Neuron (in vitro differentiated cells): Measurements from ENCODE around the gene GAK.

ENCODE experiments used
- H2AFZ ChIP-seq: one replicate; pipeline ENCODE4 v1.6.1; 2013; ENCODE audit warnings: low read depth, mild to moderate bottlenecking, inconsistent platforms, low read length, moderate library complexity
- H3K27me3 ChIP-seq: one replicate; pipeline ENCODE4 v1.6.1; 2013; ENCODE audit warnings: low read length; ENCODE audit not compliant: insufficient read depth
- H3K36me3 ChIP-seq: one replicate; pipeline ENCODE4 v1.6.1; 2013; ENCODE audit warnings: low read length; ENCODE audit not compliant: insufficient read depth
- H3K4me1 ChIP-seq: one replicate; pipeline ENCODE4 v1.6.1; 2013; ENCODE audit warnings: low read length; ENCODE audit not compliant: insufficient read depth
- H3K4me3 ChIP-seq: 2 replicates; pipeline ENCODE4 v1.5.1; 2013; ENCODE audit warnings: mild to moderate bottlenecking, low read length, moderate library complexity
- H3K9me3 ChIP-seq: one replicate; pipeline ENCODE4 v1.6.1; 2013; ENCODE audit warnings: low read length

The GAK gene

DNA sequence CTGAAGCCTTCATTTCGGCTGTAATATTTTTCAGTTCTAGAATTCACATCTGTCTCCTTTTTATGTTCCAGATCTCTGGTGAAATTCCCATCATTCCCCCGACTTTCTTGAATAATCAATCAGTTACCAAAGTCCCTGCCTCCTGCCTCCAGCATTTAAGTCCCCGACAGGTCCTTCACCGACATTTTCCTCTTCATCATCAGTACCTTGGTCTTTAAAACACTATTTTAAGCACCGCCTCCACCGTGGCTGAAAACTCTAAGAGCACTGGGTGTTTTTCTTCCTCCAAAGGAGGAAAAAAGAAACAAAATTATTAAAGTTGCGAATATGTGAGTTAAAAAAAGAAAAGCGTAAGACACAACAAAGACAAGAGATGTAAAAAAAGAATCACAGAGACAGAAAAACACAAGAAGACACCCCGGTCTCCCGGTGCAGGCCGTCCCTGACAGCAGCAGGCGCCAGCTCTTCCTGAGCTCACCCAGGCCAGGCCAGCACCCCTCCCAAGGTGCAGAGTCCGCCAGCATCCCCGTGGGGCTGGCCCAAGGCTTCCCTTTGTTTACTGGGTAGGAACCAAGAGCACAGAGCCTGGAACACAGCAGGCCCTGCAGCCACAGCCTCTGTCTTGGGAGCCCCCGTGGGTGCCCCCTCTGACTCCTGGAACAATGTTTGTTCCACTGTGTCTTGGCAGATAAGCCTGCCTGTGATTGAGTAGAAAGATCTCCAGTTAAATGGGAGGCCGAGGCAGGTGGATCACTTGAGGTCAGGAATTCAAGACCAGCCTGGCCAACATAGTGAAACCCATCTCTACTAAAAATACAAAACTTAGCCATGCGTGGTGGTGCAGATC, 56.9 kb downstream of the GAK start:
- Histone ChIP-seq H3K4me1 (no peaks in the 10 kb centered on the region), H3K36me3 (peaks cover 81% of the 10 kb centered on the region), H3K9me3 (no peaks in the 10 kb centered on the region), H3K4me3 (no peak overlapping the region), H3K27me3 (no peaks in the 10 kb centered on the region), H2AFZ (no peak overlapping the region)

DNA sequence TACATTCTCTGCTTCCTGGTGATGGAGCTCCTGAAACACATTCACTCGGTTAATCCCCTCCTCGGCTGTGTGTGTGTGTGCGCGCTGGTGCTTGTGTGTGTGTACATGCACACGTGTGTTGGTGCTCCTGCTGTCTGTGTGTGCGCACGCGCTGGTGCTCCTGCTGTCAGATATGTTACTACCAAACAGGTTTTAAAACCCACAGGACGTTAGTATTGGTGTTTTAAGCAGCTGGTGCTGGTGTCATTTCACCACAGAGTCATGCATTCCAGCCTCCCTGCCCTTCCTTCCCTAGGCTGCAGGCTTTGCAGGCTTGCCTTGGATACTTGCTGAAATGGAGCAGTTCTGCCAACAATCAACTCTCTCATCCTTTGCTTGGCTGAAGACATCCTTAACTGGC, 58.1 kb downstream of the GAK start:
- Histone ChIP-seq H3K4me1 (no peaks in the 10 kb centered on the region), H3K9me3 (peaks cover 4% of the 10 kb centered on the region), H3K27me3 (no peaks in the 10 kb centered on the region), H3K4me3 (no peak overlapping the region), H2AFZ (no peak overlapping the region), H3K36me3 (peaks cover 78% of the 10 kb centered on the region)

- Histone ChIP-seq H3K36me3 (peaks cover 81% of the 10 kb centered on the region), H2AFZ (no peak overlapping the region)
Observed at GRCh38 chr4:872241-872981, 59.7 kb downstream of the GAK start.

GRCh38 chr4:871484-871883, 60.6 kb downstream of the GAK start:
- H3K4me3 ChIP-seq = no peak overlapping the region
- H3K9me3 ChIP-seq = peaks cover 4% of the 10 kb centered on the region
- H3K27me3 ChIP-seq = no peaks in the 10 kb centered on the region
- H3K36me3 ChIP-seq = peaks cover 80% of the 10 kb centered on the region
- H3K4me1 ChIP-seq = no peaks in the 10 kb centered on the region
- no peak overlapping the region for H2AFZ ChIP-seq

More at GRCh38 chr4:872241-872981, 59.7 kb downstream of the GAK start:
- Histone ChIP-seq H3K27me3 (no peaks in the 10 kb centered on the region), H3K9me3 (peaks cover 4% of the 10 kb centered on the region), H3K4me1 (no peaks in the 10 kb centered on the region), H3K4me3 (no peak overlapping the region)

DNA sequence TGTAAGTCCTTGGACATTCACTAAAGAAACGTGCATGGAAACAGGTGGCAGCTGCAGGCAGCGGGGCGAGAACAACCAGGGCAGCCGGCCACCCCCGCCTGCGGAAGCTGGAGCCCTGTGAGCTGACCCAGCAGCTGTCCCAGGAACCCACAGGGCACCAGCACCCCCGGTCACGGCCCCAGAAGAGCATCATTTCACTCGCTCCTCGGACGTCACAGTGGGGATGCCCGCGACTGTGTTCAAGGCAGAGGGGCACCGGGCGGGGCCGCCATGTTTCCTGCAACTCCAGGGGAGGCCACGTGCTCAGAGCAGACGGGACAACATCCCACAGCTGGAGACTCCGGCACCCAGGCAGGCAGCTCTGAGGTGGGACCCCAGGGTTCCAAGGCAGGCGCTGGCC, 61.2 kb downstream of the GAK start:
- peaks cover 79% of the 10 kb centered on the region for H3K36me3 ChIP-seq
- peaks cover 4% of the 10 kb centered on the region for H3K9me3 ChIP-seq
- H3K4me3 ChIP-seq = no peak overlapping the region
- H3K27me3 ChIP-seq = no peaks in the 10 kb centered on the region
- H2AFZ ChIP-seq = no peak overlapping the region
- H3K4me1 ChIP-seq = no peaks in the 10 kb centered on the region

DNA sequence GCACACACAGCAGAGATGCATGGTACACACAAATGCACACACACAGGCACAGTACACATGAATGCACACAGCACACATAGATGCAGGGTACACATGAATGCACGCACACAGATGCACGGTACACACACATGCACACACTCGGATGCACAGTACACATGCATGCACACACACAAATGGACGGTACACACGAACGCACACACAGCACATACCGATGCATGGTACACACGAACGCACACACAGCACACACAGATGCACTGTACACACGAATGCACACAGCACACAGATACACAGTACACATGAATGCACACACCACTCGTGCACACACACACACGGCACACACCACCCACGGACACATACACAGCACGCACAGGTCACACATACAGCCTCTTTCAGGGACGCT, 62.3 kb downstream of the GAK start:
- H3K4me3 ChIP-seq = no peak overlapping the region
- peaks cover 81% of the 10 kb centered on the region for H3K36me3 ChIP-seq
- H2AFZ ChIP-seq = no peak overlapping the region
- peaks cover 5% of the 10 kb centered on the region for H3K9me3 ChIP-seq
- no peaks in the 10 kb centered on the region for H3K4me1 ChIP-seq
- no peaks in the 10 kb centered on the region for H3K27me3 ChIP-seq

GRCh38 chr4:868421-868820, 63.7 kb downstream of the GAK start:
- H3K9me3 ChIP-seq = peaks cover 7% of the 10 kb centered on the region
- no peaks in the 10 kb centered on the region for H3K4me1 ChIP-seq
- H3K36me3 ChIP-seq = peaks cover 80% of the 10 kb centered on the region
- H3K27me3 ChIP-seq = no peaks in the 10 kb centered on the region
- no peak overlapping the region for H2AFZ ChIP-seq
- no peak overlapping the region for H3K4me3 ChIP-seq

- H3K4me1 ChIP-seq = no peaks in the 10 kb centered on the region
- no peaks in the 10 kb centered on the region for H3K27me3 ChIP-seq
- H3K9me3 ChIP-seq = peaks cover 13% of the 10 kb centered on the region
- H2AFZ ChIP-seq = no peak overlapping the region
- H3K36me3 ChIP-seq = peaks cover 82% of the 10 kb centered on the region
- H3K4me3 ChIP-seq = no peak overlapping the region
Observed at GRCh38 chr4:867526-868250, 64.4 kb downstream of the GAK start.

GRCh38 chr4:866761-867390, 65.2 kb downstream of the GAK start:
- H2AFZ ChIP-seq = no peak overlapping the region
- no peaks in the 10 kb centered on the region for H3K4me1 ChIP-seq
- peaks cover 79% of the 10 kb centered on the region for H3K36me3 ChIP-seq
- H3K4me3 ChIP-seq = no peak overlapping the region
- H3K9me3 ChIP-seq = peaks cover 14% of the 10 kb centered on the region
- no peaks in the 10 kb centered on the region for H3K27me3 ChIP-seq

- Histone ChIP-seq H2AFZ (no peak overlapping the region), H3K4me3 (no peak overlapping the region), H3K27me3 (no peaks in the 10 kb centered on the region), H3K4me1 (no peaks in the 10 kb centered on the region), H3K9me3 (peaks cover 14% of the 10 kb centered on the region), H3K36me3 (peaks cover 82% of the 10 kb centered on the region)
Observed at GRCh38 chr4:866068-866760, 65.9 kb downstream of the GAK start.

DNA sequence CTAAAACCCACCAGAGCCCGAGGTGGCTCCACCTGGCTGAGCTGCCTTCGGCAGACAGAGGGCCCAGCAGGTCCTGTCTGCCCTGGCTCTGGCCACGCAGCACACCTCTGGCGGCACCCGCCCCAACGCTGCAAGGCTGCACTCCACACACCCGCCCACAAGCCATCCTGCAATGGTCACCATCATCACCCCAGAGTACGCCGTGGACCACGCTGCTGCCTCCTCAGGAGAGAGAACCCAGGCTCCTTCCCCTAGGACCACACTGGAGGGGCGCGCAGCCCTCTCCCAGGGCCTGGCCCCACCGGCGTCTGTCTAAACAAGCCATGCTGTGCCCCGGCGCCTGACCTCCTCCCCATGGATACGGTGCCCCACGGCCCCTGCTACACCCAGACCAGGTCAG, 66.5 kb downstream of the GAK start:
- H3K27me3 ChIP-seq = no peaks in the 10 kb centered on the region
- H3K4me3 ChIP-seq = no peak overlapping the region
- peaks cover 85% of the 10 kb centered on the region for H3K36me3 ChIP-seq
- no peak overlapping the region for H2AFZ ChIP-seq
- H3K4me1 ChIP-seq = no peaks in the 10 kb centered on the region
- peaks cover 14% of the 10 kb centered on the region for H3K9me3 ChIP-seq

GRCh38 chr4:865121-865465, 67.0 kb downstream of the GAK start:
- H3K4me1 ChIP-seq = no peaks in the 10 kb centered on the region
- no peak overlapping the region for H3K4me3 ChIP-seq
- H3K36me3 ChIP-seq = peaks cover 83% of the 10 kb centered on the region
- H2AFZ ChIP-seq = no peak overlapping the region
- peaks cover 14% of the 10 kb centered on the region for H3K9me3 ChIP-seq
- H3K27me3 ChIP-seq = no peaks in the 10 kb centered on the region
